ENCODE results near the gene SEZ6.
A peak's percentile ranks its signal among the peaks of the same experiment; 100 is the strongest.

The SEZ6 gene

GRCh38 chr17:28947639-28948038 is 58.2 kb downstream of the SEZ6 start:
- Histone ChIP-seq H3K27ac (peak overlapping the region; percentile 82 to 97 (median 93); a peak in 17 of 22 replicates), H3K36me3 (peaks cover 36 to 63% (median 46%) of the 10 kb centered on the region in 11 experiments; a peak in 21 of 22 replicates), H3K4me1 (peaks cover 33 to 56% (median 45%) of the 10 kb centered on the region in 10 experiments), H3K9me3 (replicated peaks in 1 of 11) (no peaks in the 10 kb centered on the region), H3K4me2 (peak overlapping the region; percentile 79 to 93 (median 91)), H4K20me1 (peaks cover 61 to 78% (median 65%) of the 10 kb centered on the region in 11 experiments), H3K4me3 (peak overlapping the region; percentile 87 to 96 (median 92); a peak in 19 of 20 replicates), H3K27me3 (no peaks in the 10 kb centered on the region), H3K9ac (peak overlapping the region; percentile 87 to 96 (median 93))
- TF ChIP-seq Cebpa-rat (IDR thresholded peaks at IDR 0.05) = no peak

- Histone ChIP-seq H3K4me1 (peaks cover 45 to 69% (median 56%) of the 10 kb centered on the region in 10 experiments), H3K4me2 (peak overlapping the region; percentile 79 to 93 (median 91)), H3K9me3 (replicated peaks in 1 of 11) (no peaks in the 10 kb centered on the region), H3K9ac (peak overlapping the region in 9 of 11 experiments; percentile 2 to 96 (median 92); a peak in 10 of 22 replicates), H4K20me1 (peaks cover 75 to 92% (median 79%) of the 10 kb centered on the region in 11 experiments), H3K27ac (peak overlapping the region in 5 of 11 experiments; percentile 1 to 93 (median 34); a peak in 5 of 22 replicates), H3K36me3 (peaks cover 41 to 77% (median 58%) of the 10 kb centered on the region in 11 experiments), H3K4me3 (peak overlapping the region in 1 of 10 experiments; percentile 88; a peak in 1 of 20 replicates), H3K27me3 (no peaks in the 10 kb centered on the region)
- TF ChIP-seq Cebpa-rat (IDR thresholded peaks at IDR 0.05) = no peak
These were observed 59.6 kb downstream of the SEZ6 start for GRCh38 chr17:28946239-28946638.

GRCh38 chr17:28944862-28945741 is 60.7 kb downstream of the SEZ6 start:
- no peak overlapping the region for H3K27ac ChIP-seq
- peak overlapping the region in 10 of 11 experiments; percentile 3 to 93 (median 88); a peak in 10 of 22 replicates for H3K4me2 ChIP-seq

GRCh38 chr17:28944343-28944742 is 61.5 kb downstream of the SEZ6 start:
- H3K36me3 ChIP-seq = peaks cover 50 to 91% (median 67%) of the 10 kb centered on the region in 11 experiments
- no peak for TF ChIP-seq Cebpa-rat (IDR thresholded peaks at IDR 0.05)

More at GRCh38 chr17:28944862-28945741, 60.7 kb downstream of the SEZ6 start:
- Histone ChIP-seq H3K36me3 (peaks cover 47 to 84% (median 65%) of the 10 kb centered on the region in 11 experiments), H3K9me3 (replicated peaks in 1 of 11) (no peaks in the 10 kb centered on the region), H3K4me1 (peaks cover 56 to 80% (median 68%) of the 10 kb centered on the region in 10 experiments), H3K4me3 (no peak overlapping the region), H3K27me3 (no peaks in the 10 kb centered on the region), H4K20me1 (peaks cover 87 to 100% (median 90%) of the 10 kb centered on the region in 11 experiments), H3K9ac (peak overlapping the region in 1 of 11 experiments; percentile 91; a peak in 1 of 22 replicates)
- no peak for TF ChIP-seq Cebpa-rat (IDR thresholded peaks at IDR 0.05)

GRCh38 chr17:28942925-28943324 is 62.9 kb downstream of the SEZ6 start:
- no peak overlapping the region for H3K27ac ChIP-seq
- no peak overlapping the region for H3K9ac ChIP-seq
- TF ChIP-seq Cebpa-rat (IDR thresholded peaks at IDR 0.05) = no peak
- H3K36me3 ChIP-seq = peaks cover 54 to 96% (median 74%) of the 10 kb centered on the region in 11 experiments
- peaks cover 74 to 99% (median 83%) of the 10 kb centered on the region in 10 experiments for H3K4me1 ChIP-seq
- no peak overlapping the region for H3K4me3 ChIP-seq
- H3K4me2 ChIP-seq = peak overlapping the region in 3 of 11 experiments; percentile 8 to 22 (median 9); a peak in 3 of 22 replicates
- peaks cover 92 to 100% (median 100%) of the 10 kb centered on the region in 11 experiments for H4K20me1 ChIP-seq
- H3K9me3 ChIP-seq (replicated peaks in 1 of 11) = no peaks in the 10 kb centered on the region
- no peaks in the 10 kb centered on the region for H3K27me3 ChIP-seq

More at GRCh38 chr17:28944343-28944742, 61.5 kb downstream of the SEZ6 start:
- H3K4me1 ChIP-seq = peaks cover 64 to 88% (median 75%) of the 10 kb centered on the region in 10 experiments
- H3K4me2 ChIP-seq = peak overlapping the region in 2 of 11 experiments; percentile 1 to 18; a peak in 1 of 22 replicates
- no peak overlapping the region for H3K4me3 ChIP-seq
- no peak overlapping the region for H3K27ac ChIP-seq
- H3K9me3 ChIP-seq (replicated peaks in 1 of 11) = no peaks in the 10 kb centered on the region
- no peak overlapping the region for H3K9ac ChIP-seq
- peaks cover 90 to 100% (median 96%) of the 10 kb centered on the region in 11 experiments for H4K20me1 ChIP-seq
- no peaks in the 10 kb centered on the region for H3K27me3 ChIP-seq

GRCh38 chr17:28941251-28941650 is 64.6 kb downstream of the SEZ6 start:
- Histone ChIP-seq H3K27ac (peak overlapping the region in 3 of 11 experiments; percentile 6 to 34 (median 19); a peak in 3 of 22 replicates), H3K9me3 (replicated peaks in 1 of 11) (no peaks in the 10 kb centered on the region), H3K27me3 (no peaks in the 10 kb centered on the region), H3K36me3 (peaks cover 45 to 90% (median 61%) of the 10 kb centered on the region in 11 experiments), H3K4me2 (peak overlapping the region; percentile 63 to 87 (median 80)), H3K9ac (peak overlapping the region in 3 of 11 experiments; percentile 5 to 40 (median 20); a peak in 4 of 22 replicates), H3K4me3 (0 out of 20 replicates have a peak overlapping the region, but pooled peaks of 1 of the 10 experiments have one; percentile 4), H4K20me1 (peaks cover 91 to 100% (median 100%) of the 10 kb centered on the region in 11 experiments), H3K4me1 (peaks cover 74 to 99% (median 83%) of the 10 kb centered on the region in 10 experiments)
- no peak for TF ChIP-seq Cebpa-rat (IDR thresholded peaks at IDR 0.05)

- peaks cover 43 to 89% (median 64%) of the 10 kb centered on the region in 11 experiments for H3K36me3 ChIP-seq
These were observed 65.2 kb downstream of the SEZ6 start for GRCh38 chr17:28940675-28941074.

GRCh38 chr17:28940142-28940541 is 65.7 kb downstream of the SEZ6 start:
- Histone ChIP-seq H3K4me3 (no peak overlapping the region), H4K20me1 (peaks cover 81 to 100% (median 100%) of the 10 kb centered on the region in 11 experiments), H3K36me3 (peaks cover 43 to 89% (median 65%) of the 10 kb centered on the region in 11 experiments), H3K27me3 (no peaks in the 10 kb centered on the region), H3K9me3 (replicated peaks in 1 of 11) (no peaks in the 10 kb centered on the region), H3K27ac (peak overlapping the region in 3 of 11 experiments; percentile 0 to 19 (median 18); a peak in 4 of 22 replicates), H3K4me1 (peaks cover 75 to 99% (median 83%) of the 10 kb centered on the region in 10 experiments), H3K4me2 (peak overlapping the region; percentile 63 to 87 (median 80)), H3K9ac (peak overlapping the region in 3 of 11 experiments; percentile 13 to 20 (median 15); a peak in 2 of 22 replicates)
- TF ChIP-seq Cebpa-rat (IDR thresholded peaks at IDR 0.05) = no peak

More at GRCh38 chr17:28940675-28941074, 65.2 kb downstream of the SEZ6 start:
- Histone ChIP-seq H3K4me3 (0 out of 20 replicates have a peak overlapping the region, but pooled peaks of 1 of the 10 experiments have one; percentile 4), H3K27ac (peak overlapping the region in 3 of 11 experiments; percentile 6 to 34 (median 19); a peak in 4 of 22 replicates), H3K27me3 (no peaks in the 10 kb centered on the region), H4K20me1 (peaks cover 86 to 100% (median 100%) of the 10 kb centered on the region in 11 experiments), H3K9me3 (replicated peaks in 1 of 11) (no peaks in the 10 kb centered on the region), H3K9ac (peak overlapping the region in 6 of 11 experiments; percentile 1 to 40 (median 14); a peak in 4 of 22 replicates), H3K4me2 (peak overlapping the region; percentile 63 to 87 (median 80)), H3K4me1 (peaks cover 74 to 99% (median 83%) of the 10 kb centered on the region in 10 experiments)
- TF ChIP-seq Cebpa-rat (IDR thresholded peaks at IDR 0.05) = no peak

Measured in BLaER1 treated with 17β-estradiol and CSF1 and Interleukin-3, amounts not matched to agents 10 nM and 100 nM (cell line).